Osteocyte (in vitro differentiated cells): ENCODE measurements around the gene METTL1. TPM values are rescaled to one million over a fixed set of nuclear protein-coding genes. Genes with fewer than 3 reads are reported as not detected.
"Not testable (repeated sequence)": the region's sequence is repeated elsewhere in the genome, so short reads cannot be mapped to it uniquely, and the experiment has no call there.

Experiments
- DNase-seq: peaks from one replicate; pipeline ENCODE4 v3.0.0; 2021; ENCODE audit warnings: mixed read lengths; ENCODE audit not compliant: unreplicated experiment; ENCODE audit errors: extremely low spot score
- H3K27ac Mint-ChIP-seq: one replicate; pipeline ENCODE4 v1.8.0; 2021; ENCODE audit warnings: mild to moderate bottlenecking, mixed read lengths; ENCODE audit not compliant: unreplicated experiment
- H3K27me3 Mint-ChIP-seq: one replicate; pipeline ENCODE4 v1.8.0; 2021; ENCODE audit warnings: mixed read lengths; ENCODE audit not compliant: unreplicated experiment
- H3K36me3 Mint-ChIP-seq: one replicate; pipeline ENCODE4 v1.8.0; 2021; ENCODE audit warnings: mixed read lengths; ENCODE audit not compliant: unreplicated experiment
- H3K4me1 Mint-ChIP-seq: one replicate; pipeline ENCODE4 v1.8.0; 2021; ENCODE audit warnings: mixed read lengths; ENCODE audit not compliant: unreplicated experiment
- H3K4me3 Mint-ChIP-seq: one replicate; pipeline ENCODE4 v1.8.0; 2021; ENCODE audit warnings: mild to moderate bottlenecking, moderate library complexity, mixed read lengths; ENCODE audit not compliant: unreplicated experiment
- H3K9me3 Mint-ChIP-seq: one replicate; pipeline ENCODE4 v1.8.0; 2021; ENCODE audit warnings: mixed read lengths; ENCODE audit not compliant: unreplicated experiment
- total RNA-seq: library from RNA; stranded (reverse); gene quantifications from 2 replicates; pipeline ENCODE4 v1.2.1, GENCODE V29; 2021
- TF ChIP-seq, protein P1 (sequence below): fragments of 200-600 bp; sonication (generic); IDR thresholded peaks from 2 replicates; pipeline ENCODE4 v1.5.0; 2021; ENCODE audit warnings: antibody characterized with exemption, mild to moderate bottlenecking, moderate library complexity

The METTL1 gene
- total RNA-seq, 1 donor from 2014 or later = 23.9 TPM

DNA sequence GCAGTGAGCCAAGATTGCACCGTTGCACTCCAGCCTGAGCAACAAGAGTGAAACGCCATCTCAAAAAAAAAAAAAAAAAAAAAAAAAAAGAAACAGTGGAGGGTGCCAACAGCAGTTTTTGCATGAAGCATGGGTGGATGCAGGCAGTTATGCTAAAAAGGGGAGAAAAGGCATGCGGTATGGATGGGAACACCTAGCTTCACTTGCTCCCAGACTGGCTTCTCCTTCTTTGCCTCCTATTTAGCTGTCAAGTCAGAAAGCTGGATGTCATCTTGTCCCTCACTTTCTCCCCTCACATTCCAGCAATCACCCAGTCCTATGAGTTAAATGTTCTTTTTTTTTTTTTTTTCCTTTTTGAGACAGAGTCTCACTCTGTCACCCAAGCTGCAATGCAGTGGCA, 3.1 kb upstream of the METTL1 start:
- Mint-ChIP-seq H3K9me3 (no peaks in the 10 kb centered on the region), H3K4me1 (peaks cover 23% of the 10 kb centered on the region), H3K27me3 (no peaks in the 10 kb centered on the region), H3K27ac (no peak overlapping the region), H3K36me3 (peaks cover 11% of the 10 kb centered on the region), H3K4me3 (no peak overlapping the region)
- no peak for DNase-seq
- TF ChIP-seq, protein P1, sequence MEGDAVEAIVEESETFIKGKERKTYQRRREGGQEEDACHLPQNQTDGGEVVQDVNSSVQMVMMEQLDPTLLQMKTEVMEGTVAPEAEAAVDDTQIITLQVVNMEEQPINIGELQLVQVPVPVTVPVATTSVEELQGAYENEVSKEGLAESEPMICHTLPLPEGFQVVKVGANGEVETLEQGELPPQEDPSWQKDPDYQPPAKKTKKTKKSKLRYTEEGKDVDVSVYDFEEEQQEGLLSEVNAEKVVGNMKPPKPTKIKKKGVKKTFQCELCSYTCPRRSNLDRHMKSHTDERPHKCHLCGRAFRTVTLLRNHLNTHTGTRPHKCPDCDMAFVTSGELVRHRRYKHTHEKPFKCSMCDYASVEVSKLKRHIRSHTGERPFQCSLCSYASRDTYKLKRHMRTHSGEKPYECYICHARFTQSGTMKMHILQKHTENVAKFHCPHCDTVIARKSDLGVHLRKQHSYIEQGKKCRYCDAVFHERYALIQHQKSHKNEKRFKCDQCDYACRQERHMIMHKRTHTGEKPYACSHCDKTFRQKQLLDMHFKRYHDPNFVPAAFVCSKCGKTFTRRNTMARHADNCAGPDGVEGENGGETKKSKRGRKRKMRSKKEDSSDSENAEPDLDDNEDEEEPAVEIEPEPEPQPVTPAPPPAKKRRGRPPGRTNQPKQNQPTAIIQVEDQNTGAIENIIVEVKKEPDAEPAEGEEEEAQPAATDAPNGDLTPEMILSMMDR = no peak

DNA sequence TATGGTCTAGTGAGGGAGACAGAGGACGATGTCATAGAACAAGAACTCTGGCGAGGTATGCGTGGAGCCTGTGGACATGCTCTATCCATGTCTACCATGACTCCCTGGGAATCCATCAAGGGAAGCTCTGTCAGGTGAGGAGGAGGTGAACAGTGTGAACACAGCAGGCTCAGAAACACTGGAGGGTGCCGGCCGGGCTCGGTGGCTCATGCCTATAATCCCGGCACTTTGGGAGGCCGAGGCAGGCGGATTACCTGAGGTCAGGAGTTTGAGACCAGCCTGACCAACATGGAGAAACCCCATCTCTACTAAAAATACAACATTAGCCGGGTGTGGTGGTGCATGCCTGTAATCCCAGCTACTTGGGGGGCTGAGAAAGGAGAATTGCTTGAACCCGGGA, 2.7 kb upstream of the METTL1 start:
- H3K4me3 Mint-ChIP-seq, H3K9me3 Mint-ChIP-seq, H3K27ac Mint-ChIP-seq, DNase-seq, H3K27me3 Mint-ChIP-seq: not testable (repeated sequence)
- peaks cover 11% of the 10 kb centered on the region for H3K36me3 Mint-ChIP-seq
- H3K4me1 Mint-ChIP-seq = peaks cover 22% of the 10 kb centered on the region

DNA sequence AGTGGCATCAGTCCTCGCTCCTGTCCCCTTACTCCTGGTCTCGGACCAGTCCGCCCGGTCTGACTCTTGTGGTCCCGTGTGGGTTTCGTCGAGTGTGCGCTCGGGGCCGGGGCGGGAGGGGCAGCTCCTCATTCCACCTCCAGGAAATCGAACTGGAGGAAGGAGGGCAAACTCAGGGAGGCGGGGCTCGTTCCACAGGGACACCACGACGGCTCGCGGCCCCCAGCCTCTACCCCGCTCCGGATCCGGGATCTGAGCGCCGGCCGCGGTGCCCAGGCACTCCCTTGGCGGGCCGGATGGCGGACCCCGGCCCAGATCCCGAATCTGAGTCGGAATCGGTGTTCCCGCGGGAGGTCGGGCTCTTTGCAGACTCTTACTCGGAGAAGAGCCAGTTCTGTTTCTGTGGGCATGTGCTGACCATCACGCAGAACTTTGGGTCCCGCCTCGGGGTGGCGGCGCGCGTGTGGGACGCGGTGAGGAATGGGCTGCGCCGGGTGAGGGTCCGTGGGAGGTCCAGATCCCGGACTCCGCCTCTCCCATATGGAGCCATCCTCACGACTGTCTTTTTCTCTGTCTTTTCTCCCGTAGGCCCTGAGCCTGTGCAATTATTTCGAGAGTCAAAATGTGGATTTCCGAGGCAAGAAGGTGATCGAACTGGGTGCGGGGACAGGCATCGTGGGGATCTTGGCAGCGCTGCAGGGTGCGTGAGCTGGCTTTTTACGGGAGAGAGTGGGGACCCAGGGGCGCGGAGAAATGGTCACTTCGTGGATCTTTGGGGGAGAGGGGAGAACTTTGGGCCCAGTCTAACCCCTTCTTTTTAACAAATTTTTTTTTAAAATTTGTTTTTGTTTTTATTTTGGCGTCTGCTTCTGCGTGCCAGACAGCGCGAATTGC, 771 bp upstream of the METTL1 start, which contains the start of gene EEF1AKMT3:
Gene EEF1AKMT3 (plus strand): TSS at position 186 of the 894 bp plus-strand sequence. CDS start 111 bp downstream, at position 297.
- Mint-ChIP-seq H3K27me3 (no peaks in the 10 kb centered on the region), H3K9me3 (no peaks in the 10 kb centered on the region), H3K4me3 (peak within 1 kb of the TSS; percentile 98), H3K27ac (peak within 1 kb of the TSS; percentile 99), H3K4me1 (peaks cover 21% of the 10 kb centered on the region), H3K36me3 (peaks cover 17% of the 10 kb centered on the region)
- DNase-seq = no peak
- TF ChIP-seq, protein P1 = no peak

DNA sequence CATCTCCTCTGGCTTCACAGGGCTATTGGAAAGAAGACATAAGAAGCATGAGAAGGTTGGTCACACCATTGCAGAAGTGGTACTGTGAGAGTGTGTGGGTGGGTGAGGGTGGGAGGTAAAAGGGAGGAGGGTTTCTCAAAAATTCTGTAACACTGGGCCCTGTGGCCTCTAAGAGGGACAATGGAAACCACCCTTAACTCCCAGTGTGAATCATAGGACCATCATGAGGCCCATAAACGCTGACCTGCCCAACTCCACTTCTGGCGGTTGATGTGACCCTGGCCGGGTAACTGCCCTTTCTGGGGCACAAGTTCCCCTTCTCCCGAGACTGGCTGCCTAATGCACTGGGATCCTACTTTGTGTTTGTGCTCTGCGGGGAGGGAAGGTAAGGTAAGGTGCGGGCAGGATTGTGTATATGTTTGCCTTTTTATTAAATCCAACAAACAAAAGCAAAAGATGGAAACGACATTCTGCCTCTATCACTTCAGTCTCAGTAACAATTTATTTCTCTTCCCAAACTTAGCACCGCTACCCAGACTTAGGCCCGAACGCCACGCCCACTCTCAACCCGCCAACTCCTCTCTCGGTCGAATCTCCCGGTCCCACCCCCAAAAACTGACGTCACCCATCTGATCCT, 551 bp downstream of the METTL1 start:
- peak; percentile 91 for DNase-seq
- Mint-ChIP-seq H3K4me3 (peak overlapping the region; percentile 98), H3K27ac (peak overlapping the region; percentile 99), H3K27me3 (peaks cover 4% of the 10 kb centered on the region), H3K4me1 (peaks cover 28% of the 10 kb centered on the region), H3K9me3 (no peaks in the 10 kb centered on the region), H3K36me3 (peaks cover 15% of the 10 kb centered on the region)
- TF ChIP-seq, protein P1 = no peak

DNA sequence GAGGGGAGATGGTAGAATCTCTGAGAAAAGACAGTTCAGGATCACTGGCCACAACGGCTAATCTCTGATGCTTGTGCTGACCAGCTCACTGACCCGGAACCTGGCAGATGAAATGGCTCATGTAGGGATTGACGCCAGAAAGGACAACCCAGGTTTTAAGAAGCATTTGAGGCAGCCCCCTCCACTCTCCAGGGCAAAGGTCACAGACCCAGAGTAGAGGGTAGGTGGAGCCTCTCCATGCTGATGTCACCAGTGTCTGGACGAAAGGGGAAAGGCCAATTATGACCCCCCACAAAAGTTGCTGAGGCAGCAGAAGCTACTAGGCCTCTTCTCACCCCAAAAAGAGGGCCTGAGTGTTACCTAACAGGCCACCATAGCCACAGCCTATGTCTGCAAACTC, 1.2 kb downstream of the METTL1 start:
- TF ChIP-seq, protein P1 = no peak
- Mint-ChIP-seq H3K4me1 (peaks cover 32% of the 10 kb centered on the region), H3K27ac (no peak overlapping the region), H3K36me3 (peaks cover 8% of the 10 kb centered on the region), H3K4me3 (peak overlapping the region; percentile 45), H3K9me3 (no peaks in the 10 kb centered on the region), H3K27me3 (peaks cover 7% of the 10 kb centered on the region)
- DNase-seq = no peak
